Measurements from ENCODE around the gene CCDC178.

The CCDC178 gene

DNA sequence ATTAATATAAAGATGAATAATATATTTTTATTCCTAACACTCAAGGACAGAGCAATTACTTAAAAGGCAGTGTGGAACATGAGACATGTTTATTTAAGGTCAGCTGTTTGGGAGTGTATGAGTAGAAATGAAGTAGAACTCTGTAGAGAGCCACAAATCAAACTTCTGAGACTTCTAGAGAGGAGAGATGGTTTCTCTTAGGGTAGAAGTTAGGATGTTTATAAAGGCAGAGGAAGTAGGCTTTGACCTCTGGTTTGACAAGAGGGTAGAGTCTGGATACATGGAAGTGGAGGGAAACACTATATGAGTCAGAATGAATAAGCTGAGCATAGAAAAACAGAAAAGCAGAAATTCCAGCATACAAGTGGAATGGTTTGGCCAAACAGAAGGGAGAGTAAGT, 405.6 kb downstream of the CCDC178 start:
- no peak for DNase-seq (ENCODE audit: low spot score)
- no peak for ATAC-seq (ENCODE audit: low read depth)

GRCh38 chr18:33034212-33034611, 406.3 kb downstream of the CCDC178 start:
- ATAC-seq (ENCODE audit: low read depth) (no peak), DNase-seq (ENCODE audit: low spot score) (no peak)
- H3K27me3 ChIP-seq (ENCODE audit: insufficient read depth, poor library complexity, severe bottlenecking), result peaks cover 12% of the 10 kb centered on the region
- no peaks in the 10 kb centered on the region for H3K36me3 ChIP-seq (ENCODE audit: low read depth)
- H3K4me1 ChIP-seq (ENCODE audit: insufficient read depth, poor library complexity, severe bottlenecking), result no peaks in the 10 kb centered on the region
- H3K9me3 ChIP-seq (ENCODE audit: severe bottlenecking), result no peaks in the 10 kb centered on the region
- TF ChIP-seq, protein P1, sequence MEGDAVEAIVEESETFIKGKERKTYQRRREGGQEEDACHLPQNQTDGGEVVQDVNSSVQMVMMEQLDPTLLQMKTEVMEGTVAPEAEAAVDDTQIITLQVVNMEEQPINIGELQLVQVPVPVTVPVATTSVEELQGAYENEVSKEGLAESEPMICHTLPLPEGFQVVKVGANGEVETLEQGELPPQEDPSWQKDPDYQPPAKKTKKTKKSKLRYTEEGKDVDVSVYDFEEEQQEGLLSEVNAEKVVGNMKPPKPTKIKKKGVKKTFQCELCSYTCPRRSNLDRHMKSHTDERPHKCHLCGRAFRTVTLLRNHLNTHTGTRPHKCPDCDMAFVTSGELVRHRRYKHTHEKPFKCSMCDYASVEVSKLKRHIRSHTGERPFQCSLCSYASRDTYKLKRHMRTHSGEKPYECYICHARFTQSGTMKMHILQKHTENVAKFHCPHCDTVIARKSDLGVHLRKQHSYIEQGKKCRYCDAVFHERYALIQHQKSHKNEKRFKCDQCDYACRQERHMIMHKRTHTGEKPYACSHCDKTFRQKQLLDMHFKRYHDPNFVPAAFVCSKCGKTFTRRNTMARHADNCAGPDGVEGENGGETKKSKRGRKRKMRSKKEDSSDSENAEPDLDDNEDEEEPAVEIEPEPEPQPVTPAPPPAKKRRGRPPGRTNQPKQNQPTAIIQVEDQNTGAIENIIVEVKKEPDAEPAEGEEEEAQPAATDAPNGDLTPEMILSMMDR (IDR thresholded peaks at IDR 0.05; ENCODE audit: poor library complexity, severe bottlenecking), result no peak
- H3K4me3 ChIP-seq (ENCODE audit: severe bottlenecking), result no peak overlapping the region
- H3K27ac ChIP-seq (ENCODE audit: poor library complexity, severe bottlenecking), result no peak overlapping the region

More for the DNA sequence above, 405.6 kb downstream of the CCDC178 start:
- no peaks in the 10 kb centered on the region for H3K9me3 ChIP-seq (ENCODE audit: severe bottlenecking)
- TF ChIP-seq, protein P1 (IDR thresholded peaks at IDR 0.05; ENCODE audit: poor library complexity, severe bottlenecking), result no peak
- H3K36me3 ChIP-seq (ENCODE audit: low read depth), result no peaks in the 10 kb centered on the region
- H3K4me3 ChIP-seq (ENCODE audit: severe bottlenecking), result no peak overlapping the region
- H3K4me1 ChIP-seq (ENCODE audit: insufficient read depth, poor library complexity, severe bottlenecking), result no peaks in the 10 kb centered on the region
- H3K27me3 ChIP-seq (ENCODE audit: insufficient read depth, poor library complexity, severe bottlenecking), result peaks cover 12% of the 10 kb centered on the region
- no peak overlapping the region for H3K27ac ChIP-seq (ENCODE audit: poor library complexity, severe bottlenecking)

- DNase-seq (ENCODE audit: low spot score) (no peak), ATAC-seq (ENCODE audit: low read depth) (no peak)
- Histone ChIP-seq H3K9me3 (ENCODE audit: severe bottlenecking) (no peaks in the 10 kb centered on the region), H3K27ac (ENCODE audit: poor library complexity, severe bottlenecking) (no peak overlapping the region), H3K4me3 (ENCODE audit: severe bottlenecking) (no peak overlapping the region), H3K4me1 (ENCODE audit: insufficient read depth, poor library complexity, severe bottlenecking) (no peaks in the 10 kb centered on the region), H3K27me3 (ENCODE audit: insufficient read depth, poor library complexity, severe bottlenecking) (no peaks in the 10 kb centered on the region), H3K36me3 (ENCODE audit: low read depth) (no peaks in the 10 kb centered on the region)
- TF ChIP-seq, protein P1 (IDR thresholded peaks at IDR 0.05; ENCODE audit: poor library complexity, severe bottlenecking), result peak; percentile 12
Observed at GRCh38 chr18:33022370-33022769, 418.2 kb downstream of the CCDC178 start.

DNA sequence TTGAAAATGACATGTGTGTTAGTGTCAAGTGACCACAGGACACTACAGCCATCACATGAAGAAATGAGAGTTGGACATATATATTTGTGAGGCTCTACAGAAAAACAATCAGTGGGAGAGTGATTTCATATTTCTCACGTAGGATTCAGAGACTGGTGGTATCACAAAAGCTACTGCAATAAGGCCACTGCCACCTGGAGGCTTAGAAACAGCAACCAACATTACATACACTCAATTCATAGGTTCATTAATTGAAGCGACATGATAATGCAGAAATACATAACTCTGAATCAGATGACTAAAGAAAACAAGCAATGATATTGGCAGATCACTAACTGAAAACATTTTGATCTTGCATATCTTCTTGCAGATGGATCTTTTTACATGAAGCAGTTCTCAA, 419.6 kb downstream of the CCDC178 start:
- Histone ChIP-seq H3K27me3 (ENCODE audit: insufficient read depth, poor library complexity, severe bottlenecking) (no peaks in the 10 kb centered on the region), H3K4me1 (ENCODE audit: insufficient read depth, poor library complexity, severe bottlenecking) (no peaks in the 10 kb centered on the region), H3K36me3 (ENCODE audit: low read depth) (no peaks in the 10 kb centered on the region), H3K4me3 (ENCODE audit: severe bottlenecking) (no peak overlapping the region), H3K27ac (ENCODE audit: poor library complexity, severe bottlenecking) (no peak overlapping the region), H3K9me3 (ENCODE audit: severe bottlenecking) (no peaks in the 10 kb centered on the region)
- TF ChIP-seq, protein P1 (IDR thresholded peaks at IDR 0.05; ENCODE audit: poor library complexity, severe bottlenecking), result no peak
- DNase-seq (ENCODE audit: low spot score) (no peak), ATAC-seq (ENCODE audit: low read depth) (no peak)

- H3K9me3 ChIP-seq (ENCODE audit: severe bottlenecking), result no peaks in the 10 kb centered on the region
- TF ChIP-seq, protein P1 (IDR thresholded peaks at IDR 0.05; ENCODE audit: poor library complexity, severe bottlenecking), result no peak
- H3K27ac ChIP-seq (ENCODE audit: poor library complexity, severe bottlenecking), result no peak overlapping the region
- DNase-seq (ENCODE audit: low spot score), result no peak
- H3K4me1 ChIP-seq (ENCODE audit: insufficient read depth, poor library complexity, severe bottlenecking), result no peaks in the 10 kb centered on the region
- H3K4me3 ChIP-seq (ENCODE audit: severe bottlenecking), result no peak overlapping the region
- H3K27me3 ChIP-seq (ENCODE audit: insufficient read depth, poor library complexity, severe bottlenecking), result no peaks in the 10 kb centered on the region
- no peak for ATAC-seq (ENCODE audit: low read depth)
- no peaks in the 10 kb centered on the region for H3K36me3 ChIP-seq (ENCODE audit: low read depth)
Observed at GRCh38 chr18:33014060-33014796, 426.3 kb downstream of the CCDC178 start.
